Muscle of leg (tissue), 11 donors: ENCODE results near the gene IFNL2. TPM values are rescaled to one million over a fixed set of nuclear protein-coding genes. Genes with fewer than 3 reads are reported as not detected.
A peak's percentile ranks its signal among the peaks of the same experiment; 100 is the strongest.
"Not testable (repeated sequence)": the region's sequence is repeated elsewhere in the genome, so short reads cannot be mapped to it uniquely, and the experiment has no call there.

Source experiments
- DNase-seq: peaks from one replicate; pipeline ENCODE4 v3.0.0; 2013
- H3K27ac ChIP-seq: one replicate; pipeline ENCODE4 v1.5.1; 2013; ENCODE audit warnings: mild to moderate bottlenecking, low read length, control low read depth
- H3K27me3 ChIP-seq: one replicate; pipeline ENCODE4 v1.6.1; 2013; ENCODE audit warnings: low read length; ENCODE audit not compliant: control insufficient read depth, insufficient read depth
- H3K36me3 ChIP-seq: one replicate; pipeline ENCODE4 v1.6.1; 2013; ENCODE audit warnings: low read length; ENCODE audit not compliant: control insufficient read depth, insufficient read depth
- H3K4me1 ChIP-seq: one replicate; pipeline ENCODE4 v1.6.1; 2013; ENCODE audit warnings: low read length; ENCODE audit not compliant: control insufficient read depth, insufficient read depth
- H3K4me3 ChIP-seq: one replicate; pipeline ENCODE4 v1.5.1; 2013; ENCODE audit warnings: low read length, control low read depth
- H3K9me3 ChIP-seq: replicated peaks from 2 replicates; pipeline ENCODE4 v1.6.1; 2013; ENCODE audit warnings: low read depth, low read length; ENCODE audit not compliant: control insufficient read depth
- WGBS: methylation state at CpG from one replicate; pipeline ENCODE4 v1.1.5; 2013; ENCODE audit warnings: missing lambda C conversion rate; ENCODE audit not compliant: insufficient coverage; 5-methylcytosine and 5-hydroxymethylcytosine counted together
- polyA plus RNA-seq, 8 donors: library from polyadenylated mRNA; unstranded; fragments of 120-200 nt; gene quantifications; one replicate each; pipeline versions ENCODE4 v1.2.1 to v1.2.3, GENCODE V29; 2013; ENCODE audit warnings: inconsistent platforms in 1 of 8, low replicate concordance in 1 of 8; ENCODE audit not compliant: insufficient read length in 8 of 8, insufficient read depth in 1 of 8
- total RNA-seq: library from RNA; stranded (reverse); fragments of 120-200 nt; gene quantifications from one replicate; pipeline ENCODE4 v1.2.4, GENCODE V29; 2013

IFNL2 gene
- total and polyA plus RNA-seq, 9 donors, result not detected

DNA sequence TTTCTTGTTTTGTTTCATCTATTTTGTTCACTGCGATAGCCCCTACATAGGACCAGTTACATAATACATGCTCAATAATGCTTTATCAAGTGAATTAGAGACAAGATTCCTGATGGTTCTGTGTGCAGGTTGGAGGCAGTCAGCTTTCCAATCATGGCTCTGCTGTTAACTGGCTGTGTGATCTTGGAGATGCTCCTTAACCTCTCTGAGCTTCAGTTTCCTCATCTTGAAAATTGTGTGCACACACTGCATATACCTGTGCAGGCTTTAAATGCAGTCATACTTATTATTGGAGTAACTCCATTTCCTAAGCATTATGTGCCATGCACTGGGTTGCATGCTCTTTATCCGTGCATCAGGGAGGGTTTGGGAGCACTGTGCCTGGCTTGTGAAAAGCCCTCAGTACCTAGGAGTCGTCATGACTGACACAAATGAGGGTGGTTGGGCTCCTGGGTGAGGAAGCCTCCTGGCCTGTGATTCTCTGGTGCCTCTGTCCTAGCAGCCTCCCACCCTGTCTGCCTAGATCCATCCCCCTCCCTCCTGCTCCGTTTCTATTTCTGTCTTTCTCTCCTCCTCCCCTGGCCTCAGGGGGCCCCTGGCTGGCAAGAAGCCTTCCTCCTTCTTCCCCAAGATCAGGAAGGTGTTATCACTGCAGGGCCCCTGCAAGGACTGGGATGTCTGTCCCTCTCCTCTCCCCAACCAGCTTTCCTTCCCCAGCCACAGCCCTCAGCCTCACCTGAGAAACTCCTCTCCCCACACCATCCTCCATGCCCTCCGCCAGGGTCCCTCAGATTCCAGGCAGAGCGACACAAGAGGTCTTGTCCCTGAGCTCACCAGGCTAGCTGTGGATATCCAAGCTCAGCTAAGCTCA lies 36.7 kb downstream of the IFNL2 start:
- no peak for DNase-seq
- 19% methylated on average over 5 of the region's 6 CpGs for WGBS
- H3K36me3 ChIP-seq, result no peaks in the 10 kb centered on the region
- H3K4me3 ChIP-seq, result no peak overlapping the region
- H3K9me3 ChIP-seq, result no peaks in the 10 kb centered on the region
- no peak overlapping the region for H3K27ac ChIP-seq
- H3K27me3 ChIP-seq, result peaks cover 49% of the 10 kb centered on the region
- peaks cover 18% of the 10 kb centered on the region for H3K4me1 ChIP-seq

DNA sequence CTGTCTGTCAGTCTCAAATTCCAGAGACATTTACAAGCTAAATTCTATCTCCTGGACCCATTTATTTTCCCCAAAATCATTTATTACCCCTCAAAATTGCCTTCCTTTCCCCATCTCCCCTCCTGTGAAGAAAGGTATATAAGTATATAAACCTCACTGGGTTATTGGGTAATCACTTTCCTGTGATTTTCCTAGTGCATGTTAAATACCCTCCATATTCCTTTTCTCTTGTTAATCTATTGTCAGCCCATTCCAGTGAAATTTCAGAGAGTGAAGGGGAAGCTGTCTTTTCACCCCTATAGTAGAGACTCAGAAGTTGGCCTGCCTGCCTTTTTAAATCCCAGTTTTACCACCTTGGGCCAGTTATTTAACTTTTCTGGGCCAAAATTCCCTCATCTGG lies 37.9 kb downstream of the IFNL2 start:
- H3K4me3 ChIP-seq, result no peak overlapping the region
- no peaks in the 10 kb centered on the region for H3K36me3 ChIP-seq
- H3K4me1 ChIP-seq, result peaks cover 18% of the 10 kb centered on the region
- no peak for DNase-seq
- peaks cover 47% of the 10 kb centered on the region for H3K27me3 ChIP-seq
- no peak overlapping the region for H3K27ac ChIP-seq
- H3K9me3 ChIP-seq, result no peaks in the 10 kb centered on the region

DNA sequence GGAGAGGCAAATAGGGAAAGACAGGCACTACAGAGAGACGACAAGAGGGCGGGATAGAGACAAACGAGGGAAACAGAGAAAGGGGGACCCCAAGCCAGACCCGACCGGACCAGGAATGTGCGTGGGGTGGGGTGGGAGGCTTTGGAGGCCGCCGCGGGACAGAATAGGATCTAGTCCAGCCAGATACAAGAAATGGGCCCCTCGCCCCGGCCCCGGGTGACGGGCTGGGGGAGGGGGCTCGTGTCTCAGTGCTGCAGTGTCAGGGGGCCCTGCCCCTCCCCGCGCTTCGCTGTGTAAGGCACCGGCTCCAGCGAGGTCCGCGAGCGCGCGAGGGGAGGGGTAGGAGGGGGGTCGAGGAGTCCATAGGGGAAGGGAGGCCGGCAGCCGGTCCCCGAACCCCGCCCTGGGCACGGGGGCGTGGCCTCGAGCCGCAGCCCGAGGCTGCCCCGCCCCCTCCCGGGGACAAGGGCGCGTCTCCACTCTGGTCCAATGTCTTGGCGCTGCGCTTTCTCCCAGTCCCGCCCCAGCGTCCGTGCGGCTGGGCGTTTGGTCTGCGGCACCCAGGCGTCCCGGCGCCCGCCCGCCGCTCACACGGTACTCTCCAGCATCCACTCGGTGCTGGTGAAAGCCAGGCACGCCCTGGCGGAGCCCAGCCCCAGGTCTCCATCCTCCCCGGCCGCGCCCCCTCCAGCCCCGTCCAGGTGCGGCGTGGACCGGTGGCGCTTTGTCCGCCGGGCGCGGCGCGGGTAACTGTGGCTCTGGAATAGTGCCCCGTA lies 39.0 kb downstream of the IFNL2 start:
- Histone ChIP-seq H3K27me3 (peaks cover 47% of the 10 kb centered on the region), H3K36me3 (no peaks in the 10 kb centered on the region), H3K9me3 (no peaks in the 10 kb centered on the region), H3K27ac (no peak overlapping the region), H3K4me1 (peaks cover 18% of the 10 kb centered on the region), H3K4me3 (peak overlapping the region; percentile 22)
- WGBS, result 2% methylated on average over 65 of the region's 71 CpGs
- peak; percentile 49 for DNase-seq

DNA sequence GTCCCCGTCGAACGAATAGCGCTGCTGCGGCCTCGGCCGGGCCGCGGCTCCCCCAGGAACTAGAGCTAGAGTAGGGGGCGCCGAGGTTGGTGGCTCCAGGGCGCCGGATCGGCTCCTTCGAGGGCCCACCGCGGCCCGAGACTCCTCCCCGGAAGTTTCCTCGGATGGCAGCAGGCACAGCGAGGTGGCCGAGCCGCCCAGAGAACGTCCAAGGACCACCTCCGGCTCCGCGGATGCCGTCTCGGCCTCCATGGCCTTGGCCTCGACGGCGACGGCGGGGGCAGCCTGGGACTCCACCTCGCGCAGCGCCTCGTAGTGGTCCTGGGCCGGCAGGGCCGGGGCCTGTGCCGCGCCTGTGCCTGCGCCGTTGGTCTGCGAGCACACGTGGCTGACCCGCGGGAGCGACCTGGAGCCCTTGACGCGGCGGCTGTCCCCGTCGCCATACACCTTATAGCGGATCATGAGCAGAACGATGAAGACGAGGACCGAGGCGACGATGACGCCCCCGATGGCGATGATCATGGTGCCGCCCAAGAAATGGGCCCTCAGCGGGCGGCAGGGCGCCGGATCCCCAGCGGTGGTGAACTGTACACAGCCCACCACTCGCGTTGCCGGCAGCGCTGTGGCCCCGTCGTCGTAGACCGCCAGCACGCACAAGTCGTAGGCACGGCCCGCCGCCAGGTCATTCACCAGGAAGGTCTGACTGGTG lies 39.8 kb downstream of the IFNL2 start:
- 3% methylated on average over 76 of the region's 82 CpGs for WGBS
- no peak overlapping the region for H3K4me3 ChIP-seq
- peaks cover 18% of the 10 kb centered on the region for H3K4me1 ChIP-seq

DNA sequence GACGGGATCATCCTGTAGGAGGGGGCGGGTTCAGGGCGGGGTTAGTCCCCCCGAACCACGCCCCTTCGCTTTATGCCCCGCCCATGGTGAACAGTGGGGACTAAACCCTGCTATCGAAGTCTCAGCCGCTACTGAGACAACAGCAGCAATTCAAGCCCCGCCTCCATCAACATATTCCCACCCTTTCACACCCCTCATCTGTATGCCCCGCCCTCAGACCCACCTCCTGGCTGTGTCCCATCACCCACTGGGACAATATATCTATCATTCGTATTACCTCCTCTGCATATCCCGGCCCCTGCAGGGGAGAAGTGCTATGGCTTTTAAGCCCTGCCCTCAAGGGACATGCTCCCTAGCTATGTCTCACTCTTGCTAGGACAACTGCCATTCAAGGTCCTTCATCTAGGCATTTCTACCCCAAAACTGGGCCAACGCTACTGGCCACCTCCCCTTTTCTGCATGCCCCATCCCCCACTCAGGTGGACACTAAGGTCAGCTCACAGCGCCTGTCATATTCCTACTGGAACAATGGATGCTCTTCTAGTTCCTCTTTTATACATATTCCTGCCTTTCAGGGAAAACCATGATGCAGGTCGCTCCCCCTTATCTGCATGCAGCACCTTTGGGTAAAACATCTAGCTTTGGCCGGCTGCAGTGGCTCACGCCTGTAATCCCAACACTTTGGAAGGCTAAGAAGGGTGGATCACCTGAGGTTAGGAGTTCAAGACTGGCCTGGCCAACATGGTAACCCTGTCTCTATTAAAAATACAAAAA lies 40.5 kb downstream of the IFNL2 start:
- 37% methylated on average over 16 of the region's 18 CpGs for WGBS
- Histone ChIP-seq H3K27ac (no peak overlapping the region), H3K36me3 (peaks cover 4% of the 10 kb centered on the region), H3K27me3 (peaks cover 39% of the 10 kb centered on the region), H3K4me1 (peaks cover 18% of the 10 kb centered on the region), H3K9me3 (no peaks in the 10 kb centered on the region), H3K4me3 (no peak overlapping the region)
- no peak for DNase-seq

More for the DNA sequence above, 39.8 kb downstream of the IFNL2 start:
- Histone ChIP-seq H3K9me3 (no peaks in the 10 kb centered on the region), H3K27me3 (peaks cover 46% of the 10 kb centered on the region), H3K27ac (no peak overlapping the region), H3K36me3 (no peaks in the 10 kb centered on the region)
- DNase-seq, result no peak

DNA sequence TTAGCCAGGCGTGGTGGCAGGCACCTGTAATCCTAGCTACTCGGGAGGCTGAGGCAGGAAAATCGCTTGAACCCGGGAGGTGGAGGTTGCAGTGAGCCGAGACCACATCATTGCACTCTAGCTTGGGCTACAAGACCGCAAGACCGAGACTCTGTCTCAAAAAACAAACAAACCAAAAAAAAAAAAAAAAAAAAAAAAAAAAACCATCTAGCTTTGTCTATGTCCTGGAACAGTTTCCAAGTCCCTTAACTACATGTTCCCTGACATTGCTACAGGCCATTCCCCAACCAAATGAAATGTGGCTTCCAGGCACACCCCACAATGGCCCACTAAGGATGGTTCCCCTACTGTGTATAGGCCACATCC lies 41.1 kb downstream of the IFNL2 start:
- Histone ChIP-seq H3K4me1 (peaks cover 18% of the 10 kb centered on the region), H3K27me3 (peaks cover 39% of the 10 kb centered on the region)
- H3K4me3 ChIP-seq, H3K36me3 ChIP-seq, DNase-seq, H3K9me3 ChIP-seq, H3K27ac ChIP-seq: not testable (repeated sequence)
- WGBS, result 100% methylated on average over 4 of the region's 7 CpGs

DNA sequence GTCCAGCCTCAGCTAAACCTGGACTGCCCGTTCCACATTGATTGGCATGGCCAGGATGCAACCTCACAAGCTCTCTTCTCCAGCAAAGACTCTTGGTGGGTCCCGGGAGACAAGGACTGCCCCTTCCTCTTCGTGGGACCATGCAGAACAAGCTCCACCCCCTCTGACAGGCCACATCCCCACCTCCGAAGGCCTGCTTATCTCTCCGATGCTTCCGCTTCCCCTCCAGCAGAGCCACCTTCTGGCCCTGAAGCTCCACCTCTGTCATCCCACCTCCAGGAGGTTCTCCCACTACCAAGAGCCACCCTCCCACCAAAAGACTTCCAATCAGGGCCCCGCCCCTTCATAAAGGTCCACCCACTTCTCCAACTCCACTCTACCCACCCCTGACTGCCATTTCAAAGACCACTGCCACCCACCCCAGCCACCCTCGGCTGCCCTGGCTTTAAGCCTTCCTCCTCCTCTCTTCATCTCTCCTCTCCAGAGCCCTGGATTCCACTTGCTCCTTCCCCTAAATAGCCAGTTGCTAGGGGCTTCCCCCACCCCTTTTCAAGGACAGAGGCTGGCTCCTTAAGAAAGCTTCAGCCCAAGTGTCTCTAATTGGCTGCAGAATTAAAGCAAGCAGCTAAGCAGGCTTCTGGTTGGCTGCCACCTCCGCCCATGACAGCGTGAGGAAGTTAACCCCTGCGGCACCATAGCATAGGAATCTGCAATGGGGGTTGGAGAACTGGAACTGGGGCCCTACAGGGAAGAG lies 42.5 kb downstream of the IFNL2 start:
- 46% methylated on average over 11 of the region's 11 CpGs for WGBS
- H3K27ac ChIP-seq, result no peak overlapping the region
- peaks cover 8% of the 10 kb centered on the region for H3K36me3 ChIP-seq
- no peak overlapping the region for H3K4me3 ChIP-seq
- H3K9me3 ChIP-seq, result no peaks in the 10 kb centered on the region
- H3K4me1 ChIP-seq, result peaks cover 13% of the 10 kb centered on the region
- DNase-seq, result no peak
- peaks cover 30% of the 10 kb centered on the region for H3K27me3 ChIP-seq

DNA sequence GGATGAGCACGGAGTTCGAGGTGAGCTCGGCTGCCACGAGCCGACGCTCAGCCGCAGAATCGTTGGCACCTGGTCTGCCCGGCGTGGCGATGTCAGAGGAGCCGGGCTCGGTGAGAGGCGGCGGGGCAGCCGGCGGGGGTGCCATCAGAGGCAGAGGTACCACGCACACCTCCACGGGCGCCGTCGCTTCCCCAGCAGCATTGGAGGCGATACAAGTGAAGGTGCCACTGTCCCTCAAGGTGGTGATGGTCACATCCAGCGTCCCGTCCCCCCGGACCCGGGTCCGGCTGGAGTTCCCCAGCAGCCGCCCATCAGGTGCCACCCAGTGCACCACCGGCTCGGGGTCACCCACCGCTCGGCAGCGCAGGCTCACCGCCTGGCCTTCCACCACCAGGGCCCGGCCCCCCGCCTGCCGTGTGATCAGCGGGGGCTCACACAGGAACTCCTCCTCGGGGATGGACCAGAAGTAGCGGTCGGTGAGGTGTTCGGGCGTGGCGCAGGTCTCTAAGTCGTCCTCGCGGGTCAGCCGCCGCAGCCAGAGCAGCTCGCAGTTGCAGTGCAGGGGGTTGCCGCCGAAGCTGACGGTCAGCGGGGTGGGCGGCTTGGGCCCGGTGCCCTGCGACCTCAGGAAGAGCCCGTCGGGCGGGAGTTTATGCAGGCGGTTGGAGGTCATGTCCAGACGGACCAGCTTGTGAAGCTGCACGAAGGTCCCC lies 46.0 kb downstream of the IFNL2 start:
- Histone ChIP-seq H3K36me3 (peaks cover 11% of the 10 kb centered on the region), H3K4me3 (no peak overlapping the region), H3K27ac (no peak overlapping the region), H3K4me1 (no peaks in the 10 kb centered on the region), H3K9me3 (no peaks in the 10 kb centered on the region), H3K27me3 (no peaks in the 10 kb centered on the region)
- 94% methylated on average over 64 of the region's 64 CpGs for WGBS
- no peak for DNase-seq

DNA sequence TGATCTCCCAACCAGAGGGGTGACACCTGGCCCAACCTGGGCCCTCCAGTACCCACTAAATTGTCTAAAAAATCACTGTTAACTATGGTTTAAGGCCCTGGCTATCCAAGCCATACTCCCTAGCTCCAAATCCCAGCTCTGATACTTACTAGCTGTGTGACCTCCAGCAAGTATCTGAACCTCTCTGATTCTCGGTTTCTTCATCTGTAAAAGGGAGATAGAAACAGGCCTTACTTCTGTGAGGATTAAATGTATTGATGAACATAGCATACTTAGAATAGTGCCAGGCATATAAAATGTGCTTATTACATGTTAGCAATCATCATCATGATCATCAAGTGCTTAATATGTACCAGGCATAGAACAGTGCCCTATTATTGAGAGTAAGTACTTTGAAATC lies 47.7 kb downstream of the IFNL2 start:
- H3K27me3 ChIP-seq, result peaks cover 2% of the 10 kb centered on the region
- H3K27ac ChIP-seq, result no peak overlapping the region
- WGBS, result no CpG with 5 or more reads among the region's 1 CpG
- no peaks in the 10 kb centered on the region for H3K9me3 ChIP-seq
- H3K36me3 ChIP-seq, result peaks cover 11% of the 10 kb centered on the region
- no peak overlapping the region for H3K4me3 ChIP-seq
- DNase-seq, result no peak
- H3K4me1 ChIP-seq, result peaks cover 9% of the 10 kb centered on the region
